Measurements from ENCODE around the gene ARHGAP10.

ARHGAP10 gene

GRCh38 chr4:147843162-147843561 is 111.3 kb downstream of the ARHGAP10 start:
- DNase-seq (ENCODE audit: low spot score): peak; percentile 35
- no peak for TF ChIP-seq CTCF (IDR thresholded peaks at IDR 0.05; ENCODE audit: extremely low read depth, missing control alignments)

- no peak for TF ChIP-seq CTCF (IDR thresholded peaks at IDR 0.05; ENCODE audit: extremely low read depth, missing control alignments)
- DNase-seq (ENCODE audit: low spot score): no peak
These were observed 112.9 kb downstream of the ARHGAP10 start for GRCh38 chr4:147844781-147845180.

- DNase-seq (ENCODE audit: low spot score): peak; percentile 54
- TF ChIP-seq CTCF (IDR thresholded peaks at IDR 0.05; ENCODE audit: extremely low read depth, missing control alignments): no peak
These were observed 114.6 kb downstream of the ARHGAP10 start for GRCh38 chr4:147846318-147847155.

- TF ChIP-seq CTCF (IDR thresholded peaks at IDR 0.05; ENCODE audit: extremely low read depth, missing control alignments): no peak
- DNase-seq (ENCODE audit: low spot score): no peak
These were observed 116.1 kb downstream of the ARHGAP10 start for GRCh38 chr4:147847751-147848590.

- no peak for DNase-seq (ENCODE audit: low spot score)
- no peak for TF ChIP-seq CTCF (IDR thresholded peaks at IDR 0.05; ENCODE audit: extremely low read depth, missing control alignments)
These were observed 116.7 kb downstream of the ARHGAP10 start for GRCh38 chr4:147848634-147849033.

- no peak for TF ChIP-seq CTCF (IDR thresholded peaks at IDR 0.05; ENCODE audit: extremely low read depth, missing control alignments)
- no peak for DNase-seq (ENCODE audit: low spot score)
These were observed 119.2 kb downstream of the ARHGAP10 start for GRCh38 chr4:147851135-147851534.

GRCh38 chr4:147853706-147854105 is 121.8 kb downstream of the ARHGAP10 start:
- no peak for DNase-seq (ENCODE audit: low spot score)
- TF ChIP-seq CTCF (IDR thresholded peaks at IDR 0.05; ENCODE audit: extremely low read depth, missing control alignments): no peak
